Endodermal cell (in vitro differentiated cells): ENCODE measurements around the gene LRMDA. TPM values are rescaled to one million over a fixed set of nuclear protein-coding genes. Genes with fewer than 3 reads are reported as not detected.

Experiments
- DNase-seq: peaks from one replicate; pipeline ENCODE4 v3.0.0-alpha.2; 2017
- H3K27ac ChIP-seq: 2 replicates; pipeline ENCODE4 v1.5.1; 2013; ENCODE audit warnings: mild to moderate bottlenecking, low read depth, low read length, moderate library complexity
- H3K27me3 ChIP-seq: 2 replicates; pipeline ENCODE4 v1.6.1; 2013; ENCODE audit warnings: mild to moderate bottlenecking, low read length, moderate library complexity; ENCODE audit not compliant: insufficient read depth, control insufficient read depth, poor library complexity, severe bottlenecking
- H3K36me3 ChIP-seq: 2 replicates; pipeline ENCODE4 v1.7.0; 2013; ENCODE audit warnings: mild to moderate bottlenecking, low read length, moderate library complexity; ENCODE audit not compliant: control insufficient read depth, insufficient read depth
- H3K4me1 ChIP-seq: one replicate; pipeline ENCODE4 v1.7.0; 2013; ENCODE audit warnings: low read length; ENCODE audit not compliant: control insufficient read depth, insufficient read depth
- H3K4me3 ChIP-seq: 2 replicates; pipeline ENCODE4 v1.5.1; 2013; ENCODE audit warnings: mild to moderate bottlenecking, low read length, moderate library complexity
- H3K9ac ChIP-seq: 2 replicates; pipeline ENCODE4 v1.6.1; 2013; ENCODE audit warnings: mild to moderate bottlenecking, low read length, moderate library complexity; ENCODE audit not compliant: poor library complexity, severe bottlenecking; ENCODE audit errors: extremely low read depth
- H3K9me3 ChIP-seq: 2 replicates; pipeline ENCODE4 v1.6.1; 2013; ENCODE audit warnings: mild to moderate bottlenecking, low read length, moderate library complexity; ENCODE audit not compliant: control insufficient read depth
- H3K27ac Mint-ChIP-seq: 2 replicates; pipeline ENCODE4 v1.8.0; 2020; ENCODE audit warnings: mixed read lengths
- H3K27me3 Mint-ChIP-seq: 2 replicates; pipeline ENCODE4 v1.8.0; 2021; ENCODE audit warnings: mild to moderate bottlenecking, mixed read lengths; ENCODE audit not compliant: insufficient read depth
- H3K36me3 Mint-ChIP-seq: 2 replicates; pipeline ENCODE4 v1.8.0; 2020; ENCODE audit warnings: low read depth, mixed read lengths
- H3K4me1 Mint-ChIP-seq: 2 replicates; pipeline ENCODE4 v1.8.0; 2020; ENCODE audit warnings: mixed read lengths
- H3K4me3 Mint-ChIP-seq: 2 replicates; pipeline ENCODE4 v1.8.0; 2020; ENCODE audit warnings: mild to moderate bottlenecking, moderate library complexity, mixed read lengths
- H3K9me3 Mint-ChIP-seq: 2 replicates; pipeline ENCODE4 v1.8.0; 2020; ENCODE audit warnings: mild to moderate bottlenecking, mixed read lengths
- CTCF ChIP-seq: fragments of 200-600 bp; sonication (generic); conservative IDR thresholded peaks from 2 replicates; pipeline ENCODE4 v1.5.0; 2021; ENCODE audit warnings: antibody characterized with exemption, mild to moderate bottlenecking
- WGBS, 2 experiments: methylation state at CpG; one replicate each; pipeline versions ENCODE4 v1.1.5 to v1.1.7; 2013; ENCODE audit warnings: missing lambda C conversion rate in 2 of 2, mixed read lengths in 1 of 2; ENCODE audit not compliant: insufficient coverage in 1 of 2, insufficient read length in 1 of 2; 5-methylcytosine and 5-hydroxymethylcytosine counted together
- total RNA-seq, 2 donors: library from RNA; stranded (reverse); fragmentation: NEBNext Ultra II Directional in 1 of 2; extraction: Animal tissue kit (Norgen Biotek cat#: 25700) in 1 of 2; gene quantifications; 2 replicates in 1 of 2; 3 replicates in 1 of 2; pipeline ENCODE4 v1.2.1, GENCODE V29; 2021

The LRMDA gene
- total RNA-seq, 2 donors from 2014 or later, result 1.7 to 5.1 TPM

GRCh38 chr10:75542084-75542483 lies 110.7 kb downstream of the LRMDA start:
- H3K27ac ChIP-seq, result peak overlapping the region; percentile 68
- peaks cover 22% of the 10 kb centered on the region for H3K27me3 Mint-ChIP-seq
- H3K36me3 ChIP-seq, result no peaks in the 10 kb centered on the region
- no peak for TF ChIP-seq CTCF
- no peaks in the 10 kb centered on the region for H3K9me3 Mint-ChIP-seq
- no peak overlapping the region for H3K27ac Mint-ChIP-seq
- H3K9me3 ChIP-seq, result no peaks in the 10 kb centered on the region
- WGBS, 2 experiments, result 33 to 52% methylated on average over 1 to 2 of the region's 2 CpGs
- H3K36me3 Mint-ChIP-seq, result no peaks in the 10 kb centered on the region
- H3K4me1 ChIP-seq, result no peaks in the 10 kb centered on the region
- H3K4me3 ChIP-seq, result no peak overlapping the region
- no peak overlapping the region for H3K4me3 Mint-ChIP-seq
- H3K4me1 Mint-ChIP-seq, result peaks cover 17% of the 10 kb centered on the region
- no peak overlapping the region for H3K9ac ChIP-seq
- no peaks in the 10 kb centered on the region for H3K27me3 ChIP-seq
- DNase-seq, result no peak

GRCh38 chr10:75542906-75543305 lies 111.5 kb downstream of the LRMDA start:
- TF ChIP-seq CTCF, result no peak
- DNase-seq, result peak; percentile 61
- Histone ChIP-seq H3K4me3 (no peak overlapping the region), H3K9ac (no peak overlapping the region), H3K27me3 (no peaks in the 10 kb centered on the region), H3K4me1 (no peaks in the 10 kb centered on the region), H3K9me3 (no peaks in the 10 kb centered on the region), H3K27ac (peak overlapping the region; percentile 68), H3K36me3 (no peaks in the 10 kb centered on the region)
- Mint-ChIP-seq H3K4me3 (no peak overlapping the region), H3K27ac (no peak overlapping the region), H3K27me3 (peaks cover 14% of the 10 kb centered on the region), H3K4me1 (peaks cover 22% of the 10 kb centered on the region), H3K36me3 (no peaks in the 10 kb centered on the region), H3K9me3 (no peaks in the 10 kb centered on the region)
- 53 to 72% methylated on average over 5 to 7 of the region's 7 CpGs for WGBS, 2 experiments

GRCh38 chr10:75544386-75544785 lies 113.0 kb downstream of the LRMDA start:
- H3K4me1 ChIP-seq, result no peaks in the 10 kb centered on the region
- no peaks in the 10 kb centered on the region for H3K36me3 Mint-ChIP-seq
- H3K36me3 ChIP-seq, result no peaks in the 10 kb centered on the region
- H3K27me3 ChIP-seq, result no peaks in the 10 kb centered on the region
- H3K9me3 Mint-ChIP-seq, result no peaks in the 10 kb centered on the region
- no peak for DNase-seq
- no peaks in the 10 kb centered on the region for H3K9me3 ChIP-seq
- no peak overlapping the region for H3K9ac ChIP-seq
- no peak overlapping the region for H3K4me3 ChIP-seq
- no peak overlapping the region for H3K27ac ChIP-seq
- no peak overlapping the region for H3K27ac Mint-ChIP-seq
- H3K4me3 Mint-ChIP-seq, result no peak overlapping the region
- TF ChIP-seq CTCF, result no peak
- H3K27me3 Mint-ChIP-seq, result peaks cover 8% of the 10 kb centered on the region
- peaks cover 19% of the 10 kb centered on the region for H3K4me1 Mint-ChIP-seq
- WGBS, 2 experiments, result 88 to 90% methylated on average over 2 of the region's 2 CpGs
